HG03097 (cell line): Measurements from ENCODE around the gene DZIP1L.
A peak's percentile ranks its signal among the peaks of the same experiment; 100 is the strongest.
"Not testable (repeated sequence)": the region's sequence is repeated elsewhere in the genome, so short reads cannot be mapped to it uniquely, and the experiment has no call there.

Source experiments
- ATAC-seq: cut with Tn5 transposase; IDR thresholded peaks from one replicate; pipeline ENCODE4 v1.9.1; 2021; ENCODE audit not compliant: unreplicated experiment, low FRiP score

The DZIP1L gene

GRCh38 chr3:138114988-138115971 is at the start of gene DZIP1L:
Gene DZIP1L (minus strand): TSS chr3:138115608. CDS start chr3:138103971, 11,637 bp downstream.
- ATAC-seq: peak; percentile 83

GRCh38 chr3:138165061-138165460 is 49.7 kb upstream of the DZIP1L start:
- no peak for ATAC-seq

- ATAC-seq: no peak
Measured at GRCh38 chr3:138157743-138158142, 42.3 kb upstream of the DZIP1L start.

- ATAC-seq: no peak
Measured at GRCh38 chr3:138154534-138154933, 39.1 kb upstream of the DZIP1L start.

GRCh38 chr3:138148503-138148902 is 33.1 kb upstream of the DZIP1L start:
- ATAC-seq: no peak

- not testable (repeated sequence) for ATAC-seq
Measured at GRCh38 chr3:138142181-138142580, 26.8 kb upstream of the DZIP1L start.

GRCh38 chr3:138140940-138141339 is 25.5 kb upstream of the DZIP1L start:
- no peak for ATAC-seq

- ATAC-seq: no peak
Measured at GRCh38 chr3:138139691-138140090, 24.3 kb upstream of the DZIP1L start.

- no peak for ATAC-seq
Measured at GRCh38 chr3:138137861-138138260, 22.5 kb upstream of the DZIP1L start.

GRCh38 chr3:138136201-138136600 is 20.8 kb upstream of the DZIP1L start:
- ATAC-seq: no peak

- no peak for ATAC-seq
Measured at GRCh38 chr3:138135833-138136194, 20.4 kb upstream of the DZIP1L start.

- no peak for ATAC-seq
Measured at GRCh38 chr3:138135146-138135832, 19.9 kb upstream of the DZIP1L start.

GRCh38 chr3:138132239-138132638 is 16.8 kb upstream of the DZIP1L start, which contains the start of gene A4GNT:
Gene A4GNT (minus strand): TSS chr3:138132390. CDS start chr3:138131256, 1,134 bp downstream.
- ATAC-seq: no peak

- ATAC-seq: no peak
Measured at GRCh38 chr3:138127636-138128365, 12.4 kb upstream of the DZIP1L start.

- no peak for ATAC-seq
Measured at GRCh38 chr3:138125548-138126221, 10.3 kb upstream of the DZIP1L start.

- no peak for ATAC-seq
Measured at GRCh38 chr3:138124706-138125355, 9.4 kb upstream of the DZIP1L start.

GRCh38 chr3:138124188-138124587 is 8.8 kb upstream of the DZIP1L start:
- ATAC-seq: no peak

GRCh38 chr3:138119423-138119766 is 4.0 kb upstream of the DZIP1L start:
- no peak for ATAC-seq

- no peak for ATAC-seq
Measured at GRCh38 chr3:138118612-138119422, 3.4 kb upstream of the DZIP1L start.
